ENCODE results near the gene FRMD4A.

DNA sequence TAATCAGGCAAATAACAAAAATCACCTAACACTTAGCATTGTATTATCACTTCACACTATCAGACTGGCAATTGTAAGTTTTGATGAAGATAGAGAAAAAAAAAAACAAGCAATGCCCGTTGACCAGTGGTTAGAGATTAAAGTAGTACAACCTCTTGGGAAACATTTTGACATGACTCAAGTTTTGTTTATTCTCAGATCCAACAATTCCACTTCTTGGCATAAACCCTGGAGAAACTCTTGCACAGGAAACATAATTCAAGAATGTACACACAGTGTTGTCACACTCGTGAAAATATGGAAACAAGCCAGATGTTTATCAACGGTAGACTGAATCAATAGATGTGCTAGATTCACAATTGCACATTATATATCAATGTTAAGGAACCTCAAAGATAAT lies 37.2 kb downstream of the FRMD4A start:
- TF ChIP-seq, protein P1, sequence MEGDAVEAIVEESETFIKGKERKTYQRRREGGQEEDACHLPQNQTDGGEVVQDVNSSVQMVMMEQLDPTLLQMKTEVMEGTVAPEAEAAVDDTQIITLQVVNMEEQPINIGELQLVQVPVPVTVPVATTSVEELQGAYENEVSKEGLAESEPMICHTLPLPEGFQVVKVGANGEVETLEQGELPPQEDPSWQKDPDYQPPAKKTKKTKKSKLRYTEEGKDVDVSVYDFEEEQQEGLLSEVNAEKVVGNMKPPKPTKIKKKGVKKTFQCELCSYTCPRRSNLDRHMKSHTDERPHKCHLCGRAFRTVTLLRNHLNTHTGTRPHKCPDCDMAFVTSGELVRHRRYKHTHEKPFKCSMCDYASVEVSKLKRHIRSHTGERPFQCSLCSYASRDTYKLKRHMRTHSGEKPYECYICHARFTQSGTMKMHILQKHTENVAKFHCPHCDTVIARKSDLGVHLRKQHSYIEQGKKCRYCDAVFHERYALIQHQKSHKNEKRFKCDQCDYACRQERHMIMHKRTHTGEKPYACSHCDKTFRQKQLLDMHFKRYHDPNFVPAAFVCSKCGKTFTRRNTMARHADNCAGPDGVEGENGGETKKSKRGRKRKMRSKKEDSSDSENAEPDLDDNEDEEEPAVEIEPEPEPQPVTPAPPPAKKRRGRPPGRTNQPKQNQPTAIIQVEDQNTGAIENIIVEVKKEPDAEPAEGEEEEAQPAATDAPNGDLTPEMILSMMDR (IDR thresholded peaks at IDR 0.05; ENCODE audit: insufficient read depth, low read length): no peak
- TF ChIP-seq GABPA (IDR thresholded peaks at IDR 0.05; ENCODE audit: low read depth) (no peak), POLR2AphosphoS5 (IDR thresholded peaks at IDR 0.05; ENCODE audit: low read depth) (no peak)
- TF ChIP-seq, protein P2, sequence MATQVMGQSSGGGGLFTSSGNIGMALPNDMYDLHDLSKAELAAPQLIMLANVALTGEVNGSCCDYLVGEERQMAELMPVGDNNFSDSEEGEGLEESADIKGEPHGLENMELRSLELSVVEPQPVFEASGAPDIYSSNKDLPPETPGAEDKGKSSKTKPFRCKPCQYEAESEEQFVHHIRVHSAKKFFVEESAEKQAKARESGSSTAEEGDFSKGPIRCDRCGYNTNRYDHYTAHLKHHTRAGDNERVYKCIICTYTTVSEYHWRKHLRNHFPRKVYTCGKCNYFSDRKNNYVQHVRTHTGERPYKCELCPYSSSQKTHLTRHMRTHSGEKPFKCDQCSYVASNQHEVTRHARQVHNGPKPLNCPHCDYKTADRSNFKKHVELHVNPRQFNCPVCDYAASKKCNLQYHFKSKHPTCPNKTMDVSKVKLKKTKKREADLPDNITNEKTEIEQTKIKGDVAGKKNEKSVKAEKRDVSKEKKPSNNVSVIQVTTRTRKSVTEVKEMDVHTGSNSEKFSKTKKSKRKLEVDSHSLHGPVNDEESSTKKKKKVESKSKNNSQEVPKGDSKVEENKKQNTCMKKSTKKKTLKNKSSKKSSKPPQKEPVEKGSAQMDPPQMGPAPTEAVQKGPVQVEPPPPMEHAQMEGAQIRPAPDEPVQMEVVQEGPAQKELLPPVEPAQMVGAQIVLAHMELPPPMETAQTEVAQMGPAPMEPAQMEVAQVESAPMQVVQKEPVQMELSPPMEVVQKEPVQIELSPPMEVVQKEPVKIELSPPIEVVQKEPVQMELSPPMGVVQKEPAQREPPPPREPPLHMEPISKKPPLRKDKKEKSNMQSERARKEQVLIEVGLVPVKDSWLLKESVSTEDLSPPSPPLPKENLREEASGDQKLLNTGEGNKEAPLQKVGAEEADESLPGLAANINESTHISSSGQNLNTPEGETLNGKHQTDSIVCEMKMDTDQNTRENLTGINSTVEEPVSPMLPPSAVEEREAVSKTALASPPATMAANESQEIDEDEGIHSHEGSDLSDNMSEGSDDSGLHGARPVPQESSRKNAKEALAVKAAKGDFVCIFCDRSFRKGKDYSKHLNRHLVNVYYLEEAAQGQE (IDR thresholded peaks at IDR 0.05; ENCODE audit: insufficient replicate concordance, low read depth): no peak

Data from HL-60 (cell line).